ENCODE results near the gene LPCAT2. TPM values are rescaled to one million over a fixed set of nuclear protein-coding genes. Genes with fewer than 3 reads are reported as not detected.

LPCAT2 gene
- total and polyA plus RNA-seq, 12 donors = 4.0 to 10.9 (median 7.0) TPM

- intact Hi-C loops (cut with DNase I) = loop anchor here in 1 of 10 donors (10.0 kb wide), 1 partner anchor 54 kb away; no protein-coding TSS in a partner anchor
- Histone ChIP-seq H3K4me3 (no peak overlapping the region), H3K27ac (no peak overlapping the region), H3K36me3 (peaks cover 0 to 45% (median 0%) of the 10 kb centered on the region in 9 donors), H3K9me3 (no peaks in the 10 kb centered on the region), H3K4me1 (peaks cover 0 to 16% (median 0%) of the 10 kb centered on the region in 9 donors), H3K27me3 (no peaks in the 10 kb centered on the region)
- no peak for ATAC-seq
- WGBS, 2 donors = 96 to 100% methylated on average over 1 of the region's 1 CpG
- DNase-seq = no peak
- TF ChIP-seq CTCF (IDR thresholded peaks at IDR 0.05) = no peak
Observed at GRCh38 chr16:55530316-55530856, 21.5 kb downstream of the LPCAT2 start.

GRCh38 chr16:55532227-55532626 lies 23.4 kb downstream of the LPCAT2 start:
- DNase-seq (no peak), ATAC-seq (no peak)
- Histone ChIP-seq H3K4me3 (no peak overlapping the region), H3K9me3 (no peaks in the 10 kb centered on the region), H3K27me3 (no peaks in the 10 kb centered on the region), H3K36me3 (peaks cover 0 to 45% (median 0%) of the 10 kb centered on the region in 9 donors), H3K27ac (no peak overlapping the region), H3K4me1 (peaks cover 0 to 9% (median 0%) of the 10 kb centered on the region in 9 donors)
- WGBS, 2 donors = 85 to 94% methylated on average over 1 of the region's 1 CpG
- TF ChIP-seq CTCF (IDR thresholded peaks at IDR 0.05) = no peak
- intact Hi-C loops (cut with DNase I) = loop anchor here in 1 of 10 donors (10.0 kb wide), 1 partner anchor 53 kb away; no protein-coding TSS in a partner anchor

GRCh38 chr16:55534756-55535155 lies 25.9 kb downstream of the LPCAT2 start:
- DNase-seq (no peak), ATAC-seq (peak in 3 of 8 donors; percentile 30 to 49 (median 41))
- Histone ChIP-seq H3K4me3 (no peak overlapping the region), H3K4me1 (peaks cover 0 to 29% (median 0%) of the 10 kb centered on the region in 9 donors), H3K9me3 (no peaks in the 10 kb centered on the region), H3K27ac (no peak overlapping the region), H3K36me3 (peaks cover 0 to 53% (median 0%) of the 10 kb centered on the region in 9 donors), H3K27me3 (no peaks in the 10 kb centered on the region)
- WGBS, 2 donors = 79 to 85% methylated on average over 2 of the region's 2 CpGs
- TF ChIP-seq CTCF (IDR thresholded peaks at IDR 0.05) = no peak
- intact Hi-C loops (cut with DNase I) = loop anchor here in 2 of 10 donors (1.0 to 10.0 kb wide), 2 partner anchors 21 to 50 kb away; no protein-coding TSS in a partner anchor

GRCh38 chr16:55539049-55539448 lies 30.2 kb downstream of the LPCAT2 start:
- TF ChIP-seq CTCF (IDR thresholded peaks at IDR 0.05) = no peak
- H3K36me3 ChIP-seq = peaks cover 0 to 35% (median 0%) of the 10 kb centered on the region in 9 donors
- ATAC-seq (peak in 6 of 8 donors; percentile 16 to 56 (median 48)), DNase-seq (no peak)
- WGBS, 2 donors = 59 to 61% methylated on average over 5 of the region's 5 CpGs
- intact Hi-C loops (cut with DNase I) = loop anchor here in 1 of 10 donors (10.0 kb wide), 1 partner anchor 46 kb away; no protein-coding TSS in a partner anchor
- H3K27ac ChIP-seq = peak overlapping the region in 7 of 10 donors; percentile 17 to 63 (median 44)
- no peak overlapping the region for H3K4me3 ChIP-seq
- H3K27me3 ChIP-seq = no peaks in the 10 kb centered on the region
- H3K4me1 ChIP-seq = peaks cover 0 to 59% (median 0%) of the 10 kb centered on the region in 9 donors
- no peaks in the 10 kb centered on the region for H3K9me3 ChIP-seq
